Measurements from ENCODE around the gene PSME2. TPM values are rescaled to one million over a fixed set of nuclear protein-coding genes. Genes with fewer than 3 reads are reported as not detected.

The PSME2 gene
- total RNA-seq, 1 donor from 2014 or later, result 725 TPM

DNA sequence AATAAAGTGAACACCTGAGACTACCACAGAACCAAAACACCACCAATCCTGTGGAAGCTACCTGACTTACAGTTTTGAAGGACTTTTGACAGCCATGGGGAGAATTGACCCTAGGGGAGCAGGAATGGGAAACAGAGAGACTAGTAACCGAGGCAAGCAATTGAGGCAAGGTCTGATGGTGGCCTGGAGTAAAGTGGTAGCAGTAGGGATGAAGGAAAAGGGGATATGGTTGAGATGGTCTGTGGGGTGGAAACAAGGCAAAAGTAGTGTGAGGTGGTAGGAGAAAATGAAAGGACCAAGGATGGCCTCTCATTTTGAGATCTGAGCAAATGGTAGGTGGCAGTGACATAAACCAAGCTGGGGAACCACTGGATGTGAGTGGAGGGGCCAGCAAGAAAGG lies 10.4 kb upstream of the PSME2 start:
- intact Hi-C loops (cut with micrococcal nuclease), result no loop called here

DNA sequence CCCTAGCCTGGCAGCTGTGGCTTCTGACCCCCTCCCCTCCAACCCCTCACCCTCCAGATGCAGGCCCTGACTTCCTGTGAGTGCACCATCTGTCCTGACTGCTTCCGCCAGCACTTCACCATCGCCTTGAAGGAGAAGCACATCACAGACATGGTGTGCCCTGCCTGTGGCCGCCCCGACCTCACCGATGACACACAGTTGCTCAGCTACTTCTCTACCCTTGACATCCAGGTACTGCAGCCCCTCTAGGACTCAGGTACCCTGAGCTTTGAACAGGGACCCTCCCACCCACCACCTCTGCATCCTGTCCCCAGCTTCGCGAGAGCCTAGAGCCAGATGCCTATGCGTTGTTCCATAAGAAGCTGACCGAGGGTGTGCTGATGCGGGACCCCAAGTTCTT lies 8.7 kb upstream of the PSME2 start:
- intact Hi-C loops (cut with micrococcal nuclease), result no loop called here

DNA sequence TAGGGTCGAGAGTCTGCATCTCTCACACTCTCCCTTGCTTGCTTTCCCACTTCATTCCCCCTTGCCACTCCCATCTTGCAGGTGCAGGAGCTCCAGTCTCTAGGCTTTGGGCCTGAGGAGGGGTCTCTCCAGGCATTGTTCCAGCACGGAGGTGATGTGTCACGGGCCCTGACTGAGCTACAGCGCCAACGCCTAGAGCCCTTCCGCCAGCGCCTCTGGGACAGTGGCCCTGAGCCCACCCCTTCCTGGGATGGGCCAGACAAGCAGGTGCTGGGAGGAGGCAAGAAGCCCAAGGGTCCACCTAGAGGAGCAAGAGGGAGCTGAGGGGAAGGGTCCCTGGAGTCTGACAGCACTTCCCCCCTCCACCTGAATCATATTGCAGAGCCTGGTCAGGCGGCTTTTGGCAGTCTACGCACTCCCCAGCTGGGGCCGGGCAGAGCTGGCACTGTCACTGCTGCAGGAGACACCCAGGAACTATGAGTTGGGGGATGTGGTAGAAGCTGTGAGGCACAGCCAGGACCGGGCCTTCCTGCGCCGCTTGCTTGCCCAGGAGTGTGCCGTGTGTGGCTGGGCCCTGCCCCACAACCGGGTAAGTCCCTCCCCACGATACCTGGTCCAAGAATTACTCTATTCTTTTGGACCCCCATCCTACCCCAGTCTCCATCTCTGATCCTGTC lies 5.1 kb upstream of the PSME2 start:
- intact Hi-C loops (cut with micrococcal nuclease), result no loop called here

DNA sequence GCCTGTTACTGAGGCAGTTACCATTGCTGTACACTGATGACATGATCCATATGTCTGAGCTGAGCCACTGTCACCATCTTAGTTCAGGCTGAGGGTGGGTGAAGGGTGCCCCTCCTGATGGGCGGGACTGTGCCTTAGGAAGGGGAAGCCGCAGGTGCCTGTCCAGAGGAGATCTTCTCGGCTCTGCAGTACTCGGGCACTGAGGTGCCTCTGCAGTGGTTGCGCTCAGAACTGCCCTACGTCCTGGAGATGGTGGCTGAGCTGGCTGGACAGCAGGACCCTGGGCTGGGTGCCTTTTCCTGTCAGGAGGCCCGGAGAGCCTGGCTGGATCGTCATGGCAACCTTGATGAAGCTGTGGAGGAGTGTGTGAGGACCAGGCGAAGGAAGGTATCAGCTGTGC lies 4.6 kb upstream of the PSME2 start:
- intact Hi-C loops (cut with micrococcal nuclease), result no loop called here

DNA sequence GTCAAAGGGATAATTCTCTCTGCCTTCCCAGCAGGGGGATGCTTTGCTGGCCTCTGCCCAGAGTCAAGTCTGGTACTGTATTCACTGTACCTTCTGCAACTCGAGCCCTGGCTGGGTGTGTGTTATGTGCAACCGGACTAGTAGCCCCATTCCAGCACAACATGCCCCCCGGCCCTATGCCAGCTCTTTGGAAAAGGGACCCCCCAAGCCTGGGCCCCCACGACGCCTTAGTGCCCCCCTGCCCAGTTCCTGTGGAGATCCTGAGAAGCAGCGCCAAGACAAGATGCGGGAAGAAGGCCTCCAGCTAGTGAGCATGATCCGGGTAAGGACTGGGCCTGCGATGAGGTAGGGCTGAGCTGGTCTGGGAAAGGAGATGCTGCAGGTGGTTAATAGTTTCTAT lies 4.2 kb upstream of the PSME2 start:
- intact Hi-C loops (cut with micrococcal nuclease), result no loop called here

DNA sequence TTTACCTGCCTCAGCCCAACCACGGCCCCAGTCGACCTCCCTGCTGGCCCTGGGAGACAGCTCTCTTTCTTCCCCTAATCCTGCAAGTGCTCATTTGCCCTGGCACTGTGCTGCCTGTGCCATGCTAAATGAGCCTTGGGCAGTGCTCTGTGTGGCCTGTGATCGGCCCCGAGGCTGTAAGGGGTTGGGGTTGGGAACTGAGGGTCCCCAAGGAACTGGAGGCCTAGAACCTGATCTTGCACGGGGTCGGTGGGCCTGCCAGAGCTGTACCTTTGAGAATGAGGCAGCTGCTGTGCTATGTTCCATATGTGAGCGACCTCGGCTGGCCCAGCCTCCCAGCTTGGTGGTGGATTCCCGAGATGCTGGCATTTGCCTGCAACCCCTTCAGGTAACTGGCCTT lies 3.7 kb upstream of the PSME2 start:
- intact Hi-C loops (cut with micrococcal nuclease), result no loop called here

DNA sequence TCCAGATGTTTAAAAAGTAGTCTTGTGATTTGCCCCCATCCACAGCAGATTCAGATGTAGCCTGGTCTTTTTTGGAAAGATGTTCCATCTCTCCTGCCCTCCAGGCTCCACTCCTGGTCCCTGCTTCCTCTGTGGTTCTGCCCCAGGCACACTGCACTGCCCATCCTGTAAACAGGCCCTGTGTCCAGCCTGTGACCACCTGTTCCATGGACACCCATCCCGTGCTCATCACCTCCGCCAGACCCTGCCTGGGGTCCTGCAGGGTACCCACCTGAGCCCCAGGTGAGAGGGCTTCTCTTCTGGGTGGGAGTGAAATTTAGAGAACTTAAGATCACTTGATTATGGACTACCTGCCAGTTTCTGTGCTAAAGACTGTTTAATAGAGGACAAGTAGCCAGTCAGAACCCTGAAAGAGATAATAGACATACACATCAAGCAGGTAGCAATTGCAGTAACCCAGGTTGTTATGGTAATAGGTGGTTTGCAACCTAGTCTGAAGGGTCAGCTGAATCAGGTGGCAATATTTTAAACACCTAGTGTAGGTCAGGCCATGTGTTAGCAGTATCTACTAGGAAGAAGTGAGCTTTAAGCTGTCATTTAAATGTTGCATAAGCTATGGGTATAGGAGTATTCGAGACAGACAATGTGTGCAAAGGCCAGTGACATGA lies 3.0 kb upstream of the PSME2 start:
- intact Hi-C loops (cut with micrococcal nuclease), result loop anchor here (5.0 kb wide), 2 partner anchors 148 to 682 kb away; partner anchors contain the start of genes DHRS1, NGDN and NOP9

DNA sequence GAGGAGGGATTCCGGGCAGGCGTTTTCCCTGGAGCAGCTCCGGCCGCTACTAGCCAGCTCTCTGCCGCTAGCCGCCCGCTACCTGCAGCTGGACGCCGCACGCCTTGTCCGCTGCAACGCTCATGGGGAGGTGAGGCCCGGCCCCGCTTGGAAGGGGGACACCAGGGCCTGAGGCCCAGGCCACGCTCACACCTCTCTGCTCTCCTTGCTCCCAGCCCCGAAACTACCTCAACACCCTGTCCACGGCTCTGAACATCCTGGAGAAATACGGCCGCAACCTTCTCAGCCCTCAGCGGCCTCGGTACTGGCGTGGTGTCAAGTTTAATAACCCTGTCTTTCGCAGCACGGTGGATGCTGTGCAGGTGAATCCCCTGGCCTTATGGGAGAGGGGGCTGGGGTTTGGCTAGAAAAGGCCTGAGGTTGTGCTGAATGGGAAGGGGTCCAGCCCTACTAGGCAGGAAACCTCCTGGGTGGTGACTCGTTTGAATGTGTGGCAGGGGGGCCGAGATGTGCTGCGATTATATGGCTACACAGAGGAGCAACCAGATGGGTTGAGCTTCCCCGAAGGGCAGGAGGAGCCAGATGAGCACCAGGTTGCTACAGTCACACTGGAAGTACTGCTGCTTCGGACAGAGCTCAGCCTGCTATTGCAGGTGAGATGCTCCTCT lies 1.5 kb upstream of the PSME2 start:
- intact Hi-C loops (cut with micrococcal nuclease), result loop anchor here (1.0 to 5.0 kb wide), 8 partner anchors 12 to 681 kb away; partner anchors contain the start of genes CHMP4A, DCAF11, DHRS1 and IPO4

DNA sequence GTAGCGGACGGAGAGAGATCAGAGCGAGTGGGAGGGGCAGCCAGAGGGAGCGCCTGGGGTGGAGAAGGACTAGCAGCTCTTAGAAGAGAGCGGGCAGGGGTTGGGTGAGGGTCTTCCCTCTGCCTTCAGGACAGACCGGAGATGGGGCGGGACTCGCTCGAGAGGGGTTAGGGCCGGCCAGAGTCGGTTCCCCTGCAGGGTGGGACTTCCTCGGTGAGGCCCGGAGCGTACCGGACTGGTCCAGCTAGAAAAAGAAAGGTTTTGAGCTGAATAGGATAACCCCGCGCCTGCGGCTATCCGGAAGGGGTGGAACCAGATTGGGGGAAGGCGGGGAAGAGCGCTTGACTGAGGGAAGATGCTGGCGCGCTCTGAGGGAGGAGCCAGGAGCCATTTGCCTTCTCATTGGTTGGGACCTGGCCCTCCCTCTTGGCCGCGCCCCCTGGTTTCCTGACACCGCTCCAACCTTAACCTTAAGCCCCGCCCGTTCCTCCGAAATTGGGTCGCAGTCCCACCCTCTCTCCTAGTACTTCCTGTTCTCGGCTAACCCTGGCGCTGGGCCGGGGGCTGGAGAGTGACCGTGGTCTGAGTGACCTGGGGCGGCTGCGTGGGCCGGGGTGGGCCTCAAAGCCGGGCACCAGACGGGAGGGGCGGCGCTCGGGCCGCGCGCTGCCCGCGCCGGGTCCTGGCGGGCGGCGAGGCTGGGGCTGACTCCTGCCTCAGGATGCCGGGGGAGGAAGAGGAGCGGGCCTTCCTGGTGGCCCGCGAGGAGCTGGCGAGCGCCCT lies 759 bp upstream of the PSME2 start, which contains the start of gene RNF31:
Gene RNF31, plus strand, starts transcription at position 521 of the 783 bp plus-strand sequence. Its CDS starts 201 bp downstream, at position 722.
- intact Hi-C loops (cut with micrococcal nuclease), result loop anchor here (1.0 to 5.0 kb wide), 9 partner anchors 11 to 680 kb away; partner anchors contain the start of genes CHMP4A, DCAF11, DHRS1 and IPO4

DNA sequence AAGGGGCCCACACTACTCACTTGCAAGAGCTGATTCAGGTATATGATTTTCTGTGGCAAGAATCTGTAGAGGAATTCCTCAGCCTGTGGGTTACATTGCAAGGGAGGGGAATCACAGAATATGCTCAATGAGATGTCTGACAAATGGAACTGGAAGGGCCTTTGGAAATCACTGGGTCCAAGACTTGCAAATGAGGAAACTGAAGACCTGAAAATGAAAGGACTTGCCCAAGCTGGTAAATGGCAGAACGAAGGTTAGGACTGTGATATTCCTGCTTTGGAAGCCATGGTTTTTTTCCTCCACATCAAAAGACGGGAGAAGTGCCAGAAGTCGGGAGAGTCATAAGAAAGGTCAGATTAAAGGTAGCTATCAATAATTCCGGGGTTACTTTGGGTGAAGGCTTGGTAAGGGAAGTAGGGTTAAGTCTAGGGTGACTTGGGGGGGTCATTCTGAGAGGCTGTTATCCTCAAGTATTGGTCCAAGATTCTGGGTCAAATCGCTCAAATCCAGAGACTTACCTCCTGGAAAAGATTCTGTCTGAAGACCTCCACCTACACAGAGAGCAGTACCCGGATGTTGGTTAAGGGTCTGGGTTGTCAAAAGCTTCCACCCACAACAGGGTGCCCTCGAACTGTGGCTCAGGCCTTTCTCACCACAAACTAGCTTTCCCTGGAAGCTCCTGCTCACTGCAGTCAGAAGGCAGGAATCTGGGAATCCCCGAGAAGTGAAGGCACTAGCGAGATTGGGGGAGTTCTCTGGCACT lies 539 bp downstream of the PSME2 start:
- intact Hi-C loops (cut with micrococcal nuclease), result loop anchor here (1.0 to 5.0 kb wide), 3 partner anchors 65 to 679 kb away; partner anchors contain the start of genes DHRS1, NGDN and NOP9

DNA sequence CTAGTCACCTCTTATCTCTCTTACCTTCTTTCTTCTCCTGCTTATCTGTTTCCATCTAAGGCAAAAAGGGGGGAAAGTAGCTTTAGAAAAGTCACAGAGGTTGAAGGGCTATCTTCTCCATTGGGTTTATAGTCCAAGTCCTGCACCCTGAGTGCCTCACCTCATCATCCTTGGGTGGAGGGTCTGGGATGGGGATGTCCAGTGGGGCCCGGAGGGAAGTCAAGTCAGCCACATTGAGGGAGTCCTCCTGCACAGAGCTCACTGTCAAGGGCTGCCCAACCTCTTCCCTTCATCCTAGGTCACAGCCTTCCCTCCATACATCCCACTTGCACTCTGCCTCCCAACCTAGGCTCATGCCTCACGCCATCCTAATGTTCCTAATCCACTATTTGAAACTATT lies 1.2 kb downstream of the PSME2 start:
- intact Hi-C loops (cut with micrococcal nuclease), result loop anchor here (5.0 kb wide), 2 partner anchors 152 to 678 kb away; partner anchors contain the start of genes DHRS1, NGDN and NOP9

DNA sequence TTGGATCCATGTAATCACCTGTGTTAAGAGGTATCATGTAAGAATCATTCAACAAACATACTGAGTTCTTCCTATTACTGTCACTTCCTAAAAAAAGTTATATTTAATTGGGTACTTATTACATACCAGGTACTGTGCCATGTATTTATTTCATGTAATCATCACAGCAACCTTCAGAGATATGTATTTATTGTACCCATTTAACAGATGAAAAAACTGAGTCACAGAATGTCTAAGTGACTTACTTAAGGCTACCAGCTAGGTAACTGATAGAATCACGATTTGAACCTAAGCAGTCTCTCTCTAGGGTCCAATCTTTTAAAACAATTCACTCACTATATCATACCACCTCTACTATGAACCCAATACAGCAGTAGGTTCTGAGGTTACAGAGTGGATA lies 2.0 kb downstream of the PSME2 start:
- intact Hi-C loops (cut with micrococcal nuclease), result no loop called here

DNA sequence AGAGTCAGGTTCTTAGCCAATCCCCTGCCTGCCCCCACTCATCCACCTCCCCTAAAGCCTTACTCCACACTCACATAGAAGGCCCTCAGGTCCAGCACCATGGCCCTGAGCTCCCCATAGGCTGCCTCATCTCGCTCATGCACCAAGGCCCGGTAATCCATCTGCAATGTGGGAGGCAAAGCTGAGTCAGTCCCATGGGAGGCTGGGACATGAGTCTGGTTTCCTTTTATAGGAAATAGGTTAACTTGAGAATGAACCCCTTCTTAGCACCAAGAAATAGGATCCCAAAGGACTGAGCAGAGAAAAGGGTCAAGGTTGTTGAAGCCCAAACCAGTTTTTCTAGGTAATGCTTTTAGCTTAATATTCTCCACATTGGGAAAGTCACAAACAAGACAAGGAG lies 2.9 kb downstream of the PSME2 start:
- intact Hi-C loops (cut with micrococcal nuclease), result no loop called here

DNA sequence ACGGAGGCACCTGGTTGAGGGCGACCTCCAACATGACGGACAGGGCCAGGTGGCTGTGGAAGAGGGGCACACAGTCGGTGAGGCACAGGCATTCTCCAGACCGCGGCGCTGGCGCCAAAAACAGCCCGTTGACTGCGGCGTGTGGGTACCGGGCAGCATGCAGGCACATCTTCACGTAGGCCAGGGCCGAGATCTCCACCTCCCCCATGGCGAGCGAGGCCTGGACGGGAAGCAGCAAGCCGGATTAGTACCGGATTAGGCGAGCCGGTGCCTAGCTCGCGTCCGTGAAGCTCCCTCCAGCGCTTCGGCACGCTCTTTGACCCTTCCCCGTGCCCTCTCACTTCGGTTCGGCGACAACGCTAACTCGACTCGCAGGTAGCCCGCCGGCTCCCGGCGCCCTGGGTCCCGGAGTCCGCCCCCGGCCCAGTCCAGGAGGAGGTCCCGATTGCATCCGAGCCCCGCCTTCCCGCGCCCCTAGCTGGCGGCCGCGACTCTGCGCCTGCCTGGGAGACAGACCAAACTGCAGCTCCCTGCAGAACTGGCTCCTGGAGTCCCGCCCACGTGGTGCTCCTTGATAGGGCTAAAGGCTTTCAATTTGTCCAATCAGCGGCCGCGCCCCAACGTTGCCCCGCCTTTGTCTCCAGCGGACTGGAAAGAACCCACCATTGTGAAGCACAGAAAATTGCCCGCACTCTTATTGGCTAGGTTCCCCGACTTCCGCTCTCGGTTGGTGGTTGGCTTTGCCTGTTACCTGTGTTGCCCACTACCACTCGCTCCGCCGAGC lies 5.1 kb downstream of the PSME2 start, which contains the start of gene EMC9:
Gene EMC9, minus strand, starts transcription at position 495 of the 784 bp plus-strand sequence. Its CDS starts 287 bp downstream, at position 208.
- intact Hi-C loops (cut with micrococcal nuclease), result loop anchor here (1.0 kb wide), 3 partner anchors 20 to 91 kb away; partner anchors contain the start of genes DCAF11, GMPR2, IRF9 and NEDD8

DNA sequence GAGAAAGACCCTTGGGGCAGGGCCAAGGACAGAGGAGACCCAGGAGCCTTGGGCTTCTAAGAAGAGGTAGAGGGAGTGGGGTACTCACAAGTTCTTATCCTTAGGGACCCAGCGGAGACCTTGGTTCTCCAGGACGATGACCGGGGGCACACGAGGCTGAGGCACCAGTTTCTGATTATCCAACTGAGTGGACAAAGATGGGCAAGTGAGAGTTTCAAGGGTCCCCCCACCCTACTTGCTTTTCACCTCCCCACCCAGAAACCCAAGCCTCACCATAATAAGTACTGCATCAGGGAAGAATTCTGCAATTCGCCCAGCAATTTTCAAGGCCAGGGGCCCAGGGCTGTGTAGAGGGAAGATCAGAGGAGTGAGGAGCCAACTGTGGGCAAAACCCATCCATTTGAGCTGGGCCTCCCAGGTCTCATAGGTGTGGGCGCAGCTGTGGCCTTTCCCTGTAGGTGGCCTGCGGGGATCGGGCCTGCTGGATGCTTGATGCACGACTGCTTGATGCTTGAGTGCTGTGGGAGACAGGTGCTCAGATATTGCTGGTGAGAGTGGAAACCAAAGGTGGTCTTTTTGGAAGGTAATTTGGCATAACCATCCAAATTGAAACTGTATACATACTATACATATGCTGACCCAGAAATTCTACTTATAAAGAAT lies 7.0 kb downstream of the PSME2 start:
- intact Hi-C loops (cut with micrococcal nuclease), result no loop called here

DNA sequence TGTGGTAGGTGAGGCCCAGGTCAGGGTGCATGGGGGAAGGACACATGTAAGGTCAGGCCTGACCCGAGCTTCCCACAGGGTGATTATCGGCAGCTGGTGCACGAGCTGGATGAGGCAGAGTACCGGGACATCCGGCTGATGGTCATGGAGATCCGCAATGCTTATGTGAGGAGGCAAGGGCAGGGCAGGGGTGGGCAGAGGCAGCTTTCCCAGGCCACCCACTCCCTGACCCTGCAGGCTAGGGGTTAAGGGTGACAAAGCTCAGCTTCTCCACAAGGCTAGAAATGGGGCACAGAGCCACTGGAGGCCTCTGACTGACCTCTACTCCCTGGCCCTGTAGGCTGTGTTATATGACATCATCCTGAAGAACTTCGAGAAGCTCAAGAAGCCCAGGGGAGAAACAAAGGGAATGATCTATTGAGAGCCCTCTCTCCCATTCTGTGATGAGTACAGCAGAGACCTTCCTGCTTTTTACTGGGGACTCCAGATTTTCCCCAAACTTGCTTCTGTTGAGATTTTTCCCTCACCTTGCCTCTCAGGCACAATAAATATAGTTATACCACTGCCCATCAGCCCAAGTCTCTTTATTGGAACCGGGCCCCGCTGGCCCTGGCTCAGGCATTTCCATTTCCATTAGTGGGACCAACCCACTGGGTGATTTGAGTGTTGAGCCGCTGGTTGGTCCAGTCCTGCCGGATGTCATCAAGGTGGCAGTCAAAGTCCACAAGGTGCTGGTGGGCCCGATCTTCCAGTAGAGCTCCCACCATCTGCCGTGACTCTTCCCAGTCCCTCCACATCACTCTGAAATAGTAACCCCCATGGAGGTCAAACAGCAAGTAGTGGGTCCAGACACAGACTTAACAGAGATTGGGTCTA lies 7.8 kb downstream of the PSME2 start:
- intact Hi-C loops (cut with micrococcal nuclease), result no loop called here

DNA sequence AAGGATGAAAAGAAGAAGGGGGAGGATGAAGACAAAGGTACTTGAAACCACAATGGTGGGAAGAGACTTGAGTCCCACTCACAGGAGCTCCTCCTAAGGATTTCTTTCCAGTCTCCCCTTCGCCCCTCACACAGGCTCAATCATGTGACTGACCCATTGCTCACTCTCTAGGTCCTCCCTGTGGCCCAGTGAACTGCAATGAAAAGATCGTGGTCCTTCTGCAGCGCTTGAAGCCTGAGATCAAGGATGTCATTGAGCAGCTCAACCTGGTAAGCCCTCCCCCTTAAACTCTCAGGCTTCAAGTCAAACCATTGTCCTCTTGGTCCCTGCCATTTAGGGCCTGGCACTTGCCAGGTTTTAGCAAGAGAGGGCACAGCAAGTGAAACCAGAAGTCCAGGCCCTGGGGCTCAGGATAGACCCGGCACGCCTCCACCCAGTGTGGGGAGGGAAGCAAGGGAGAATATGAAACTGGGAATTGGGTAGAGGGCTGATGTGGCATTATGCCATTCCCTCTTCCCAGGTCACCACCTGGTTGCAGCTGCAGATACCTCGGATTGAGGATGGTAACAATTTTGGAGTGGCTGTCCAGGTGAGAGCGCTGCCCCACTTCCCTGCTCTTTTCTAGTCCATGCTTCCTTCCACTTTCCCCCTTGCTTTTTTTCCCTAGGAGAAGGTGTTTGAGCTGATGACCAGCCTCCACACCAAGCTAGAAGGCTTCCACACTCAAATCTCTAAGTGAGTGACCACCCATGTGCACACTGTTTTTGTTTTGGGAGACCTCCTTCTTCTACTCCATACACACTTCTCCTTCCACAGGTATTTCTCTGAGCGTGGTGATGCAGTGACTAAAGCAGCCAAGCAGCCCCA lies 8.6 kb downstream of the PSME2 start:
- intact Hi-C loops (cut with micrococcal nuclease), result no loop called here

Measured in T-helper 2 cell treated with Interferon-gamma antibody and Interleukin-4, amounts not matched to agents 100 ng/mL and 5 ng/mL, for 36 hours (primary cell).